Adrenal gland (tissue), 5 donors: ENCODE results near the gene GHRH.

Experiments
- CTCF ChIP-seq, 6 experiments: fragments of 450-650 bp in 4 of 6; fragments of 200-600 bp in 2 of 6; sonication (generic) in 1 of 6; IDR thresholded peaks; 1 replicate in 5 of 6; 2 replicates in 1 of 6; pipeline versions ENCODE4 v1.5.1 to v1.8.0; 2016 to 2021; ENCODE audit warnings: antibody characterized with exemption in 6 of 6, mild to moderate bottlenecking in 2 of 6, moderate library complexity in 1 of 6
- POLR2A ChIP-seq, 2 donors: fragments of 450-650 bp; IDR thresholded peaks; one replicate each; pipeline ENCODE4 v1.6.1; 2017; ENCODE audit warnings: antibody characterized with exemption in 2 of 2, mild to moderate bottlenecking in 2 of 2, moderate library complexity in 1 of 2
- donor health status: DM: no; HTN: no; CAD: no.

- TF ChIP-seq POLR2A (IDR thresholded peaks at IDR 0.05) = no peak
- TF ChIP-seq CTCF (IDR thresholded peaks at IDR 0.05) = no peak
Measured at GRCh38 chr20:37226889-37227288, 34.7 kb downstream of the GHRH start.
